HG03097 (cell line): ENCODE results near the gene PTPRH.
A peak's percentile ranks its signal among the peaks of the same experiment; 100 is the strongest.

ENCODE experiments used
- ATAC-seq: cut with Tn5 transposase; IDR thresholded peaks from one replicate; pipeline ENCODE4 v1.9.1; 2021; ENCODE audit not compliant: unreplicated experiment, low FRiP score

PTPRH gene

DNA sequence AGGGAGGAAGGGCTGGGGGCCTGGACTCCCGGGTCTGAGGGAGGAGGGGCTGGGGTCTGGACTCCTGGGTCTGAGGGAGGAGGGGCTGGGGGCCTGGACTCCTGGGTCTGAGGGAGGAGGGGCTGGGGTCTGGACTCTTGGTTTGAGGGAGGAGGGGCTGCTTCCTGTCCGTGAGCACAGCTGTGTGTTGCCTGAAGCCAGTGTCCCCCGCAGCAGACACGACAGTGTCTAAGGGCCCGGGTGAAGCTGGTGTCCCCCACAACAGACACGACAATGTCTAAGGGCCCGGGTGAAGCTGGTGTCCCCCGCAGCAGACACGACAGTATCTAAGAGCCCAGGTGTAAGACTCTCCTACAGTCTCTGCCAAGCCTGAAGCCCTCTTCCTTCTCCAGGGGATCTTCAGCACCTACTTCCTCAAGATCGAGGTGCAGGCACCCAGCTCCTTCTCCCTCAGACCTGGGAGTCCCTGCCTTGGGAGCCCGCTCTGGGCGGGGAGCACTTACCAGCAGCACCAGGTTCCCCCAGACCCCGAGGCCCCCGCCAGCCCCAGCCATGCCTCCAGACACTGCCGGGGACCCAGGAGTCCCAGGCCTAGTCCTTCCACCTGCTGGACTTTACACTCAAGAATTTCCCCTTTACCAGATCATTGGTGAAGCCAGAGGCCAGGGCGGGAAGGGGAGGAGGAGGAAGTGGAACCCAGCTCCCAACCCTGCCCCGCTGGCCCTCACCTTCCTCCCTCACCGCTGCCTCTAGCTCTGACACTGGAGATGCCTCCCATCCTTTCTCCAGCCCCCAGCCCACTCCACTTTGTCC is at the start of gene PTPRH:
Gene PTPRH, minus strand, starts transcription at position 622 of the 813 bp plus-strand sequence. Its CDS starts 68 bp downstream, at position 554.
- no peak for ATAC-seq

DNA sequence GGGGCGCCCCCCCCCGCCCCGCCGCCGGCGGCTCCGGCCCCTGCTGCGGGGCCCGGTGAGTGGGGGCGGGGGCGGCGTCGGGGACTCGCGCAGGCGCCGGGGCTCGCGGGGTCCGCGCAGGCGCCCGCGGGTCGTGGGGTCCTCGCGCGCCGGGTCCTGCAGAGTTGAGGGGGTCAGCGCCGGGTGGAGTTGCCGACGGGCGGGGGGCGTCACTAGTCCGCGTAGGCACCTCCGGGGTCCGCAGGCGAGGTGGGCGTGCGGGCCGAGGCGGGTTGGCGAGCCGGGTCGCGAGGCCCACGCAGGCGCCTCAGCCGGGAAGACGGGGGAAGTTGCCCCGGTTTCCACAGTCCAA is 49.2 kb upstream of the PTPRH start:
- peak; percentile 5 for ATAC-seq

DNA sequence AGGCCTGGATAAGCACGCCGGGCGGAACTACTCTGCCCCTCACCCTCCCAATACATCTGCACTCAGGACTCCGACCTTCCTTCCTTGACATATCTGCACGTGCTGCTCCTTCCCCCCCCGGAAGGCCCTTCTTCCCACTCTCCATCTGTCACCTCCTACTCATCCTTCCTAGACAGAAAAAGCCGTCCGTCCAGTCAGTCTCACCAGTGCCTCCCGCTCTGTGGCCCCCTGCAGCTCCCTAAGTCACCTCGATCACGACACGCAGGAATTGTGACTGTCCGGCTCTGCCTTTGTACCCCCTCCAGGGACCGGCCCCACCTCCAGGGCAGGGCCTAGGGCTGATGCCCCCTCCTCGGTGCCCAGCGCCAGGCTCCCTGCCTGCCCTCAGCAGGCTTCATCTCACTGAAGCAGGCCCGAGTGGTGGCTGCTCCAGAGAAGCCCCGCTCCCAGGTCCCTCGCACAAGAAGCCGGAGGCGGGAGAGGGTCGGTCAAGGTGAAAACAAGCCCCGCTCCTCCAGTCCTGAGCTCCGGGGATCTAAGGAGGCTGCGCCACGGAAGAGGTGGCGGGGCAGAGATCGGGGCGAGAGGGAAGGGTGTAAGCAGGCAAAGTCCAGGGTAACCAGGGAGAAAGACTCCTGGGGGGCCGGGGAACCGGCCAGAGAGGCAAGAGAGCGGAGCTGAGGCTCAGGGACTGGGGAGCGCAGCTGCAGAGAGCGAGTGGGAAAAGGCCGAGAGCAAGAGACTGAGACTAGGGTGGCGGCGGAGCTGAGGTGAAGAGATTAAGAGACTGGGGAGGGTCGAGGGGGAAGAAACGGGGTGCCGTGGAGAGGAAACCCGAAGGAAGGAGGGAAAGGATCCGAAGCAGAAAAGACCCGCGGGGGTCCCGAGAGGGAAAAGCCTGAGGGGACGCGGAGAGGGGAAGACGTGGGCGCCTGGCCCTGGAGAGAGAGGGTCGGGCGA is 48.4 kb upstream of the PTPRH start:
- no peak for ATAC-seq

GRCh38 chr19:55256562-55257460 is 47.5 kb upstream of the PTPRH start:
- no peak for ATAC-seq

- no peak for ATAC-seq
These were observed 46.5 kb upstream of the PTPRH start for GRCh38 chr19:55255618-55256423.

DNA sequence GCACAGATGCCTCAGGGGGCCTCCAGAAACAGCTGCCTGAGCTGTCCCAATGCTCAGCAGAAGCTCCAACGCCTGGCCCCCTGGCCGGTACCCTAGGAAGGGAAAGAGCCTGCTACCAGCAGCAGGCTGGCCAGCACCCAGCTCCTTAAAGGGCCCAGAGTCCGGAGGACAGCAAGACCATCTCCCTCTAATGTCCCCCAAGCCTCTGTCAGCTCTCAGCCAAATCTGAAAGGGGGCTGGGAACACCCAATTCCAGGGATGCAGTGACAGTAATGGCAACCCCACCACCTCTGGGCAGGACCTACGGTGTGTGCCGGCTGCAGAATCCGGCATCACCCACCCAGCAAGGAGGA is 45.3 kb upstream of the PTPRH start:
- no peak for ATAC-seq

GRCh38 chr19:55253842-55254624 is 44.7 kb upstream of the PTPRH start:
- ATAC-seq, result peak; percentile 34

- ATAC-seq, result no peak
These were observed 43.7 kb upstream of the PTPRH start for GRCh38 chr19:55252760-55253663.

GRCh38 chr19:55251341-55252081 is 42.2 kb upstream of the PTPRH start:
- no peak for ATAC-seq

DNA sequence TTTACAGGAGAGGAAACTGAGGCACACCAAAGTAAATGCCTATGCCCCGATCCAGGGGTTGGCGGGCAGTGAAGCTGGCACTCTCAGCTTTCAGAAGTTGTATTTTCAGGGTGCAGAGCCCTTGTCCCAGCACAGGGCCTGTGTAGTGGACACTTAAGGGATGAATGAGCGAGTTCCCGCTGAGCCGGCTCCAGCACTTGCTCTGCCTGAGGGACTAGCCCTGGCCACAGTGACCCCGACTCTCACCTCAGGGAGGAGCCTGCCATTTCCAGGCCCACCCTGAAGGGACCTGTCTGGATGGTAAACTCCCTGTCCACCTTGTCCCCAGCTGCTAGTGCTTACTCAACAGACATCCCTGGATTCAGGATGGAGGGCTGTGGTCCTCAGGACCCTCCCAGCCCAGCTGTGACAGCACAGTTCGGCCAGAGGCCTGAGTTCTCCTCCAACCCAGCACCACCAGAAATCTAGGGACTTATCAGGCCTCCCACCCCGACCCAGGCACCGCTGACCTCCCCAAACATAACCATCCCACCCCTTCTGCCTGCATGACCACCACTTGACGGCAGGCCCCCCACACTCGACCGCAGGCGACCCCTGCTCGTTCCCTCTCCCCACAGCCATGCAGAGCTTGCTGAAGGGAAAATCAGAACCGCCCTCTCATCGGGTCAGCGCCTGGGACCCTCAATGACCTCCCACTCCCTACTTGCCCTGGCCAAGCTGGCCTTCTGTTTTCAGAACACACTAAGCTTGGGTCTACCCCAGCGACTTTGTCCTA is 41.1 kb upstream of the PTPRH start:
- no peak for ATAC-seq

DNA sequence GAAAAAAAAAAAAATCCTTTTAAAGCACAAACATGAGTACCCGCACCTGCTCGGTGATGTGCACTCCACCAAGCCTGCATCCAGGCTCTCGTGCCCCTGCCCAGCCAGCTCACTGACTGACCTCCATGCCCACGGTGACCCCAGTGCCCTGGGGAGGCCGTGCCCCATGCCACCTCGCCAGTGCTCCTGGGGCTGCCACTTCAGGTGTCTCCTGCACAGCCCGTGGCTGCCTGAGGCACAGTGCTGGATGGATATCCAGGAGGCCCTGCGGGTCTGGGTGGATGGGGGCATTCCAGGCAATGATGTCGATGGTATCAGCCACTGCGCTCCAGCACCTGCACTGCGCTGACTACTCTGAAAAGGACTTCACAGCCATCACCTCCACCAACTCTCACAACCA is 40.5 kb upstream of the PTPRH start:
- ATAC-seq, result no peak

GRCh38 chr19:55248704-55249103 is 39.4 kb upstream of the PTPRH start:
- ATAC-seq, result no peak

DNA sequence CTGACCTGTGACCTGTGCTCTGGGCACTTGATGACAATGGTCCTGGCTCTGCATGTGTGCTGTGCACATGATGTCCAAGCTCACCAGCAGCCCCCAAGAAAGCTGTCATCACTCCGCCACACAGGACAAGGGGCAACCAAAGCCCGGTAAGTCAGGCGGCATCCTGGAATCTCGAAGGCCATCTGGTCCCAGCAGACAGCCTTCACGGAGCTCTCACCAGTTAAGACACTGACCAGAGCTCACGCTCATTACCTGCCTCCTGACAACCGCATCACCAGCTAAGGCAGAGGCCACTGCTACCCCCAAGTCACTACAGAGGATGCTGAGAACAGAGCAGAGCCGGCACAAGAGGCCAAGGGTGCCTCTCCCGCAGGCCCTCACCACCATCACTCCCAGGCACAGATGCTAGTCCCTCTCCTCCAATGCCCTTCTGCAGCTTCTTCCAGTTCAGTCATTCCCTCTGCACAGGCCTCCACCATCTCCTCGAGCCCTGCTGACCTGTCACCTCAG is 38.9 kb upstream of the PTPRH start:
- no peak for ATAC-seq

- no peak for ATAC-seq
These were observed 38.4 kb upstream of the PTPRH start for GRCh38 chr19:55247621-55248099.

- no peak for ATAC-seq
These were observed 37.5 kb upstream of the PTPRH start for GRCh38 chr19:55246462-55247451.
